ENCODE measurements around the gene JPH3.

- TF ChIP-seq, protein P1, sequence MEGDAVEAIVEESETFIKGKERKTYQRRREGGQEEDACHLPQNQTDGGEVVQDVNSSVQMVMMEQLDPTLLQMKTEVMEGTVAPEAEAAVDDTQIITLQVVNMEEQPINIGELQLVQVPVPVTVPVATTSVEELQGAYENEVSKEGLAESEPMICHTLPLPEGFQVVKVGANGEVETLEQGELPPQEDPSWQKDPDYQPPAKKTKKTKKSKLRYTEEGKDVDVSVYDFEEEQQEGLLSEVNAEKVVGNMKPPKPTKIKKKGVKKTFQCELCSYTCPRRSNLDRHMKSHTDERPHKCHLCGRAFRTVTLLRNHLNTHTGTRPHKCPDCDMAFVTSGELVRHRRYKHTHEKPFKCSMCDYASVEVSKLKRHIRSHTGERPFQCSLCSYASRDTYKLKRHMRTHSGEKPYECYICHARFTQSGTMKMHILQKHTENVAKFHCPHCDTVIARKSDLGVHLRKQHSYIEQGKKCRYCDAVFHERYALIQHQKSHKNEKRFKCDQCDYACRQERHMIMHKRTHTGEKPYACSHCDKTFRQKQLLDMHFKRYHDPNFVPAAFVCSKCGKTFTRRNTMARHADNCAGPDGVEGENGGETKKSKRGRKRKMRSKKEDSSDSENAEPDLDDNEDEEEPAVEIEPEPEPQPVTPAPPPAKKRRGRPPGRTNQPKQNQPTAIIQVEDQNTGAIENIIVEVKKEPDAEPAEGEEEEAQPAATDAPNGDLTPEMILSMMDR (conservative IDR thresholded peaks at IDR 0.05; ENCODE audit: low read depth, low read length): no peak
- no peak for TF ChIP-seq EZH2 (IDR thresholded peaks at IDR 0.05; ENCODE audit: borderline replicate concordance, low read depth, low read length, poor library complexity, severe bottlenecking)
Measured at GRCh38 chr16:87587636-87588035, 14.7 kb upstream of the JPH3 start.

Measured in A673 (cell line).